Measurements from ENCODE around the gene DENND4A. TPM values are rescaled to one million over a fixed set of nuclear protein-coding genes. Genes with fewer than 3 reads are reported as not detected.
A peak's percentile ranks its signal among the peaks of the same experiment; 100 is the strongest.

DENND4A gene
- total and polyA plus RNA-seq, 10 of the 15 experiments (the other 5 are each of a cell fraction or from before 2014, with no cell fraction given): 14.2 to 81.8 (median 34.1) TPM

DNA sequence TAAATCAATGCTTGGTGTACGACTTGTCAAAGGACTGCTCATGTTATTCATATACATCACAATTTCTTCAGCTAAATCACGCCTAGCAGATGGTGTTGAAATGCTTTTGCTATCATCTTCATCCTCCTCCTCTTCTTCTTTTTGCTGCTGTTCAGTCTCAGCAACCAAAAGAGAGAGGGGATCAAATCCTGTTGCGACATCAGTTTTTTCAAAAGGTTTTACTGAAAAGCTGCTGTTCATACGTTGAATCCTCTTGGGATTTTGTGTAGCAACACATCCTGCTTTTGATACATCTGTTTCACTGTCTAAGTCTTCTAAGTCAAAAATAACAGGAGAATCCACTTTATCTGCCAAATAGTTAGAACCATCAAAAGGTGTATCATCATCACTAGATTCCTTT lies 101.3 kb downstream of the DENND4A start:
- ATAC-seq (no peak), FAIRE-seq (peak; percentile 59), DNase-seq (ENCODE audit: low read depth, low spot score) (no peak)
- H3K4me1 ChIP-seq (ENCODE audit: control insufficient read depth, insufficient read depth, low read length): peaks cover 19% of the 10 kb centered on the region
- ChIA-PET POLR2A (interaction anchor here (1.0 kb wide), 1 partner anchor 9 kb away, joined by 3 read pairs; no protein-coding TSS in a partner anchor), SMC1A (ENCODE audit: uncharacterized antibody, unreplicated experiment) (interaction anchor here (0.8 to 2.4 kb wide), 5 partner anchors 8 to 144 kb away, joined by 3 to 6 read pairs (median 3); no protein-coding TSS in a partner anchor), CTCF (interaction anchor here (1.8 kb wide), 1 partner anchor 50 kb away, joined by 4 read pairs; no protein-coding TSS in a partner anchor), RAD21 (ENCODE audit: unreplicated experiment) (no interaction called here)
- H3K27ac ChIP-seq (ENCODE audit: control insufficient read depth, insufficient read depth): 0 out of 2 replicates have a peak overlapping the region, but pooled peaks have one; percentile 14
- intact Hi-C loops (cut with micrococcal nuclease; ENCODE audit: unreplicated experiment) (no loop called here), in situ Hi-C loops (cut with MboI) (no loop called here)
- no peak overlapping the region for H3K4me3 ChIP-seq
- TF ChIP-seq, protein P1, sequence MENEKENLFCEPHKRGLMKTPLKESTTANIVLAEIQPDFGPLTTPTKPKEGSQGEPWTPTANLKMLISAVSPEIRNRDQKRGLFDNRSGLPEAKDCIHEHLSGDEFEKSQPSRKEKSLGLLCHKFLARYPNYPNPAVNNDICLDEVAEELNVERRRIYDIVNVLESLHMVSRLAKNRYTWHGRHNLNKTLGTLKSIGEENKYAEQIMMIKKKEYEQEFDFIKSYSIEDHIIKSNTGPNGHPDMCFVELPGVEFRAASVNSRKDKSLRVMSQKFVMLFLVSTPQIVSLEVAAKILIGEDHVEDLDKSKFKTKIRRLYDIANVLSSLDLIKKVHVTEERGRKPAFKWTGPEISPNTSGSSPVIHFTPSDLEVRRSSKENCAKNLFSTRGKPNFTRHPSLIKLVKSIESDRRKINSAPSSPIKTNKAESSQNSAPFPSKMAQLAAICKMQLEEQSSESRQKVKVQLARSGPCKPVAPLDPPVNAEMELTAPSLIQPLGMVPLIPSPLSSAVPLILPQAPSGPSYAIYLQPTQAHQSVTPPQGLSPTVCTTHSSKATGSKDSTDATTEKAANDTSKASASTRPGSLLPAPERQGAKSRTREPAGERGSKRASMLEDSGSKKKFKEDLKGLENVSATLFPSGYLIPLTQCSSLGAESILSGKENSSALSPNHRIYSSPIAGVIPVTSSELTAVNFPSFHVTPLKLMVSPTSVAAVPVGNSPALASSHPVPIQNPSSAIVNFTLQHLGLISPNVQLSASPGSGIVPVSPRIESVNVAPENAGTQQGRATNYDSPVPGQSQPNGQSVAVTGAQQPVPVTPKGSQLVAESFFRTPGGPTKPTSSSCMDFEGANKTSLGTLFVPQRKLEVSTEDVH (IDR thresholded peaks at IDR 0.05; ENCODE audit: low read depth, partially characterized antibody): no peak
- TF ChIP-seq HCFC1 (IDR thresholded peaks at IDR 0.05; ENCODE audit: low read length): no peak
- TF ChIP-seq RFX5 (IDR thresholded peaks at IDR 0.05; ENCODE audit: low read depth, low read length): no peak
- no peak for TF ChIP-seq RELA (IDR thresholded peaks at IDR 0.05; ENCODE audit: borderline replicate concordance, partially characterized antibody)
- no peak for TF ChIP-seq SMAD5 (IDR thresholded peaks at IDR 0.05; ENCODE audit: low read depth)
- no peak for TF ChIP-seq POLR2A (IDR thresholded peaks at IDR 0.05; ENCODE audit: low read depth, low read length)
- no peak for TF ChIP-seq ZBED1 (IDR thresholded peaks at IDR 0.05; ENCODE audit: borderline replicate concordance)
- no peak for TF ChIP-seq YY1 (IDR thresholded peaks at IDR 0.05; ENCODE audit: low read depth, low read length)
- peaks cover 2 to 31% of the 10 kb centered on the region in 2 experiments; a peak in 3 of 4 replicates for H3K36me3 ChIP-seq (ENCODE audit: control insufficient read depth in 2 of 2, insufficient read depth in 2 of 2, low read length in 1 of 2)
- H3K79me2 ChIP-seq (ENCODE audit: control insufficient read depth, insufficient read depth, low read length): no peaks in the 10 kb centered on the region
- H4K20me1 ChIP-seq (ENCODE audit: control insufficient read depth, insufficient read depth): no peaks in the 10 kb centered on the region
- no peak overlapping the region for H3K4me2 ChIP-seq (ENCODE audit: control insufficient read depth, insufficient read depth)
- H3K9ac ChIP-seq (ENCODE audit: control insufficient read depth, insufficient read depth, low read length): no peak overlapping the region
- no peaks in the 10 kb centered on the region for H3K27me3 ChIP-seq (replicated peaks in 1 of 2; ENCODE audit: control insufficient read depth in 2 of 2, insufficient read depth in 2 of 2, low read length in 1 of 2)
- WGBS (ENCODE audit: insufficient coverage, insufficient replicate concordance, low lambda C conversion rate, missing lambda C conversion rate): 99% methylated on average over 4 of the region's 4 CpGs
- no peak overlapping the region for H2AFZ ChIP-seq (ENCODE audit: control insufficient read depth, low read depth, low read length)
- BruUV-seq (replicated peaks): TSS peak; percentile 16
- H3K9me3 ChIP-seq (replicated peaks; ENCODE audit: control insufficient read depth, insufficient read depth, low read length): peaks cover 8% of the 10 kb centered on the region

Data from GM12878 (cell line).